ENCODE data around the gene ARL8A.

GRCh38 chr1:202162047-202162417 lies 17.5 kb upstream of the ARL8A start:
- TF ChIP-seq CTCF (IDR thresholded peaks at IDR 0.05; ENCODE audit: poor library complexity), result no peak
- no peak for TF ChIP-seq EZH2phosphoT487 (IDR thresholded peaks at IDR 0.05; ENCODE audit: low read depth, severe bottlenecking, unreplicated experiment)
- no peak for TF ChIP-seq EZH2 (IDR thresholded peaks at IDR 0.05; ENCODE audit: borderline replicate concordance)

All from hepatocyte (in vitro differentiated cells).